ENCODE measurements around the gene LONRF2. TPM values are rescaled to one million over a fixed set of nuclear protein-coding genes. Genes with fewer than 3 reads are reported as not detected.

Gene LONRF2
- total RNA-seq, 1 experiment from 2014 or later = 1.6 TPM

DNA sequence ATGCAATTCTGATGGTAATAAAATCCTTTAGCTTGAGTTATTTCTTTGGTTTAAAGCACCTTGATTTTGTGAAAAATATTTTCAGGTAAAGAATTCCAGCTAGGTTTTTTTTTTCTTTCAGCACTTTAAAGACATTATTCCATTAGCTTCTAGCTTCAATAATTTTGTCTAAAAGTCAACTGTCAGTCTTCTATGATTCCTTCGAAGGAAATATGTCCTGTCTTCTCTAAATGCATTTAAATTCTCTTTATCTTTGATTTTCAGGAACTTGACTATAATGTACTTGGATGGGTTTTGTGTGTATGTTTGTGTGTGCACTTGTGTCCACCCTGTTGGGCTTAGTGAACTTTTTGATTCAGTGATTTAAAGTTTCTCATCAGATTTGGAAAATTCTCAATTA, 4.7 kb downstream of the LONRF2 start:
- no peak for ATAC-seq
- Histone ChIP-seq H4K20me1 (ENCODE audit: insufficient read depth) (no peaks in the 10 kb centered on the region), H3K36me3 (ENCODE audit: control insufficient read depth in 1 of 2, insufficient read depth in 2 of 2, low read length in 2 of 2) (no peaks in the 10 kb centered on the region), H3K4me1 (ENCODE audit: control insufficient read depth in 1 of 2, insufficient read depth in 2 of 2, low read length in 2 of 2) (no peaks in the 10 kb centered on the region), H3K4me3 (replicated peaks in 1 of 2; ENCODE audit: low read depth in 1 of 2, low read length in 2 of 2) (no peak overlapping the region), H3K79me2 (ENCODE audit: insufficient read depth, low read length) (no peaks in the 10 kb centered on the region), H3K4me2 (ENCODE audit: low read length) (no peak overlapping the region), H3K27ac (ENCODE audit: low read depth, low read length) (no peak overlapping the region), H3K27me3 (ENCODE audit: insufficient read depth, low read length) (no peaks in the 10 kb centered on the region), H3K9me2 (ENCODE audit: insufficient read depth) (no peaks in the 10 kb centered on the region), H3K9ac (ENCODE audit: low read length) (no peak overlapping the region), H2AFZ (ENCODE audit: low read depth, low read length, poor library complexity, severe bottlenecking) (no peak overlapping the region), H3K9me3 (ENCODE audit: control insufficient read depth in 1 of 2, insufficient read depth in 1 of 2, low read depth in 1 of 2, low read length in 2 of 2) (peaks cover 0 to 4% of the 10 kb centered on the region in 2 experiments; a peak in 1 of 4 replicates)
- POLR2A ChIA-PET = no interaction called here
- TF ChIP-seq, protein P1, sequence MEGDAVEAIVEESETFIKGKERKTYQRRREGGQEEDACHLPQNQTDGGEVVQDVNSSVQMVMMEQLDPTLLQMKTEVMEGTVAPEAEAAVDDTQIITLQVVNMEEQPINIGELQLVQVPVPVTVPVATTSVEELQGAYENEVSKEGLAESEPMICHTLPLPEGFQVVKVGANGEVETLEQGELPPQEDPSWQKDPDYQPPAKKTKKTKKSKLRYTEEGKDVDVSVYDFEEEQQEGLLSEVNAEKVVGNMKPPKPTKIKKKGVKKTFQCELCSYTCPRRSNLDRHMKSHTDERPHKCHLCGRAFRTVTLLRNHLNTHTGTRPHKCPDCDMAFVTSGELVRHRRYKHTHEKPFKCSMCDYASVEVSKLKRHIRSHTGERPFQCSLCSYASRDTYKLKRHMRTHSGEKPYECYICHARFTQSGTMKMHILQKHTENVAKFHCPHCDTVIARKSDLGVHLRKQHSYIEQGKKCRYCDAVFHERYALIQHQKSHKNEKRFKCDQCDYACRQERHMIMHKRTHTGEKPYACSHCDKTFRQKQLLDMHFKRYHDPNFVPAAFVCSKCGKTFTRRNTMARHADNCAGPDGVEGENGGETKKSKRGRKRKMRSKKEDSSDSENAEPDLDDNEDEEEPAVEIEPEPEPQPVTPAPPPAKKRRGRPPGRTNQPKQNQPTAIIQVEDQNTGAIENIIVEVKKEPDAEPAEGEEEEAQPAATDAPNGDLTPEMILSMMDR (IDR thresholded peaks at IDR 0.05 in 2 of 3, conservative IDR thresholded peaks at IDR 0.05 in 1 of 3; ENCODE audit: borderline replicate concordance in 1 of 3, insufficient read depth in 1 of 3, low read depth in 2 of 3, low read length in 2 of 3) = no peak
- 0 out of 2 replicates have a peak, but pooled peaks have one; percentile 68 for TF ChIP-seq CBX3 (IDR thresholded peaks at IDR 0.05; ENCODE audit: low read depth)
- CTCF ChIA-PET = no interaction called here
- intact Hi-C loops (cut with micrococcal nuclease) = no loop called here
- RAD21 ChIA-PET (ENCODE audit: low non-redundant PET in 1 of 2, low total read pairs in 2 of 2, uncharacterized antibody in 2 of 2, unreplicated experiment in 2 of 2) = no interaction called here
- BruUV-seq (replicated peaks) = no TSS peak
- no peak for DNase-seq (ENCODE audit: low read depth, low spot score)

DNA sequence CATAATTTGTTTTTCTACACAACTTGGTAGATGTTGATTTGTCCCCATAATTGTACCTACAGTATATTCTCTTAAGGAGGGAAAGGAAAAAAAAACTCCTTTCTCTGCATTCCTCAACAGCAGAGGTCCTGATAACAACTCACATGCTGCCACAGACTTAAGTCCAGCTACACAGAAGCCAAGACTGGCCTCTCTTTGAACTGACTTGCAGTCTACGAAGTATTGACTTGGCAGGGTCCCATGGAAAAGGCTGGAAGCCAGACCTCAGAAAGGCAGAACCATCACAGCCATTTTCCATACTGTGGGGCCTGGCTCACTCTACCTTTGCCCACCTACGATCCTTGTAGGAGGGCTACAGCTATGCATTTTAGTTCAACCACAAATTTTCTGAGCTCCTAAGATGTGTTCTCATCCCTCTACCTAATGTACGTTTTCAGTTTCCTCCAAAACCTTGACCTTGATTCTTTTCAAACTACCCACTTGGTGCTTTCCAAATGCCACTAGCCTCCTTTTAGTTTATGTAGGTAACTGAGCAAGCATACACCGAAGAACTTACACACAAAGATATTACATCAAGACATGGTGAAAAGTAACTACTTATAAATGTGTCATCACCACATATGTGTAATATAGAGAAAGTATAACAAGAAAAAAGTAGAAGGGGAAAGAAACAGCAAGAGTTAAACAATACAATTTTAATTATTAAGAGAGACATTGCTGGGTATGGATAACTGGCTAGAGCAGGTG, 12.2 kb downstream of the LONRF2 start:
- Histone ChIP-seq H3K79me2 (ENCODE audit: insufficient read depth, low read length) (no peaks in the 10 kb centered on the region), H3K27me3 (ENCODE audit: insufficient read depth, low read length) (no peaks in the 10 kb centered on the region), H2AFZ (ENCODE audit: low read depth, low read length, poor library complexity, severe bottlenecking) (no peak overlapping the region), H3K9me3 (ENCODE audit: control insufficient read depth in 1 of 2, insufficient read depth in 1 of 2, low read depth in 1 of 2, low read length in 2 of 2) (no peaks in the 10 kb centered on the region; a peak in 1 of 4 replicates), H3K4me2 (ENCODE audit: low read length) (no peak overlapping the region), H3K4me3 (replicated peaks in 1 of 2; ENCODE audit: low read depth in 1 of 2, low read length in 2 of 2) (no peak overlapping the region), H3K4me1 (ENCODE audit: control insufficient read depth in 1 of 2, insufficient read depth in 2 of 2, low read length in 2 of 2) (no peaks in the 10 kb centered on the region), H3K36me3 (ENCODE audit: control insufficient read depth in 1 of 2, insufficient read depth in 2 of 2, low read length in 2 of 2) (no peaks in the 10 kb centered on the region), H3K9ac (ENCODE audit: low read length) (no peak overlapping the region), H4K20me1 (ENCODE audit: insufficient read depth) (no peaks in the 10 kb centered on the region), H3K27ac (ENCODE audit: low read depth, low read length) (no peak overlapping the region), H3K9me2 (ENCODE audit: insufficient read depth) (no peaks in the 10 kb centered on the region)
- BruUV-seq (replicated peaks) = no TSS peak
- no peak for DNase-seq (ENCODE audit: low read depth, low spot score)
- RAD21 ChIA-PET (ENCODE audit: low non-redundant PET in 1 of 2, low total read pairs in 2 of 2, uncharacterized antibody in 2 of 2, unreplicated experiment in 2 of 2) = no interaction called here
- POLR2A ChIA-PET = no interaction called here
- intact Hi-C loops (cut with micrococcal nuclease) = loop anchor here (5.0 kb wide), 1 partner anchor 57 kb away; no protein-coding TSS in a partner anchor
- CTCF ChIA-PET = interaction anchor here (1.6 kb wide), 1 partner anchor 71 kb away, joined by 3 read pairs; no protein-coding TSS in a partner anchor
- ATAC-seq = no peak
- TF ChIP-seq, protein P2, sequence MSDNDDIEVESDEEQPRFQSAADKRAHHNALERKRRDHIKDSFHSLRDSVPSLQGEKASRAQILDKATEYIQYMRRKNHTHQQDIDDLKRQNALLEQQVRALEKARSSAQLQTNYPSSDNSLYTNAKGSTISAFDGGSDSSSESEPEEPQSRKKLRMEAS (IDR thresholded peaks at IDR 0.05) = no peak
- TF ChIP-seq EZH2phosphoT487 (IDR thresholded peaks at IDR 0.05; ENCODE audit: borderline replicate concordance) (no peak), SIN3A (IDR thresholded peaks at IDR 0.05; ENCODE audit: low read depth) (no peak), CBX3 (IDR thresholded peaks at IDR 0.05; ENCODE audit: low read depth) (no peak), RAD21 (IDR thresholded peaks at IDR 0.05; ENCODE audit: low read depth) (no peak), SRF (IDR thresholded peaks at IDR 0.05; ENCODE audit: low read depth) (no peak), JUND (IDR thresholded peaks at IDR 0.05) (no peak), ELF1 (IDR thresholded peaks at IDR 0.05; ENCODE audit: borderline replicate concordance, low read depth) (no peak)
- TF ChIP-seq, protein P3, sequence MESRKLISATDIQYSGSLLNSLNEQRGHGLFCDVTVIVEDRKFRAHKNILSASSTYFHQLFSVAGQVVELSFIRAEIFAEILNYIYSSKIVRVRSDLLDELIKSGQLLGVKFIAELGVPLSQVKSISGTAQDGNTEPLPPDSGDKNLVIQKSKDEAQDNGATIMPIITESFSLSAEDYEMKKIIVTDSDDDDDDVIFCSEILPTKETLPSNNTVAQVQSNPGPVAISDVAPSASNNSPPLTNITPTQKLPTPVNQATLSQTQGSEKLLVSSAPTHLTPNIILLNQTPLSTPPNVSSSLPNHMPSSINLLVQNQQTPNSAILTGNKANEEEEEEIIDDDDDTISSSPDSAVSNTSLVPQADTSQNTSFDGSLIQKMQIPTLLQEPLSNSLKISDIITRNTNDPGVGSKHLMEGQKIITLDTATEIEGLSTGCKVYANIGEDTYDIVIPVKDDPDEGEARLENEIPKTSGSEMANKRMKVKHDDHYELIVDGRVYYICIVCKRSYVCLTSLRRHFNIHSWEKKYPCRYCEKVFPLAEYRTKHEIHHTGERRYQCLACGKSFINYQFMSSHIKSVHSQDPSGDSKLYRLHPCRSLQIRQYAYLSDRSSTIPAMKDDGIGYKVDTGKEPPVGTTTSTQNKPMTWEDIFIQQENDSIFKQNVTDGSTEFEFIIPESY (IDR thresholded peaks at IDR 0.05; ENCODE audit: extremely low read depth, insufficient replicate concordance, low read length) = no peak
- TF ChIP-seq, protein P4, sequence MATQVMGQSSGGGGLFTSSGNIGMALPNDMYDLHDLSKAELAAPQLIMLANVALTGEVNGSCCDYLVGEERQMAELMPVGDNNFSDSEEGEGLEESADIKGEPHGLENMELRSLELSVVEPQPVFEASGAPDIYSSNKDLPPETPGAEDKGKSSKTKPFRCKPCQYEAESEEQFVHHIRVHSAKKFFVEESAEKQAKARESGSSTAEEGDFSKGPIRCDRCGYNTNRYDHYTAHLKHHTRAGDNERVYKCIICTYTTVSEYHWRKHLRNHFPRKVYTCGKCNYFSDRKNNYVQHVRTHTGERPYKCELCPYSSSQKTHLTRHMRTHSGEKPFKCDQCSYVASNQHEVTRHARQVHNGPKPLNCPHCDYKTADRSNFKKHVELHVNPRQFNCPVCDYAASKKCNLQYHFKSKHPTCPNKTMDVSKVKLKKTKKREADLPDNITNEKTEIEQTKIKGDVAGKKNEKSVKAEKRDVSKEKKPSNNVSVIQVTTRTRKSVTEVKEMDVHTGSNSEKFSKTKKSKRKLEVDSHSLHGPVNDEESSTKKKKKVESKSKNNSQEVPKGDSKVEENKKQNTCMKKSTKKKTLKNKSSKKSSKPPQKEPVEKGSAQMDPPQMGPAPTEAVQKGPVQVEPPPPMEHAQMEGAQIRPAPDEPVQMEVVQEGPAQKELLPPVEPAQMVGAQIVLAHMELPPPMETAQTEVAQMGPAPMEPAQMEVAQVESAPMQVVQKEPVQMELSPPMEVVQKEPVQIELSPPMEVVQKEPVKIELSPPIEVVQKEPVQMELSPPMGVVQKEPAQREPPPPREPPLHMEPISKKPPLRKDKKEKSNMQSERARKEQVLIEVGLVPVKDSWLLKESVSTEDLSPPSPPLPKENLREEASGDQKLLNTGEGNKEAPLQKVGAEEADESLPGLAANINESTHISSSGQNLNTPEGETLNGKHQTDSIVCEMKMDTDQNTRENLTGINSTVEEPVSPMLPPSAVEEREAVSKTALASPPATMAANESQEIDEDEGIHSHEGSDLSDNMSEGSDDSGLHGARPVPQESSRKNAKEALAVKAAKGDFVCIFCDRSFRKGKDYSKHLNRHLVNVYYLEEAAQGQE (IDR thresholded peaks at IDR 0.05; ENCODE audit: low read depth) = no peak

Data from HCT116 (cell line).